HepG2 (cell line): ENCODE results near the gene MCAM. TPM values are rescaled to one million over a fixed set of nuclear protein-coding genes. Genes with fewer than 3 reads are reported as not detected.

ENCODE experiments used
- AGO1 ChIP-seq: fragments of 200-400 bp; formaldehyde crosslinking; IDR thresholded peaks from 2 replicates; pipeline ENCODE4 v1.6.1; 2017; ENCODE audit warnings: mild to moderate bottlenecking, low read depth, low read length, moderate library complexity; ENCODE audit not compliant: poor library complexity, severe bottlenecking
- BRD4 ChIP-seq: sonication (generic); formaldehyde crosslinking; IDR thresholded peaks from 2 replicates; pipeline ENCODE4 v1.4.0; 2020; ENCODE audit warnings: missing genetic modification reagents
- CREB3 ChIP-seq: sonication (generic); formaldehyde crosslinking; IDR thresholded peaks from 2 replicates; pipeline ENCODE4 v1.5.0; 2020; ENCODE audit warnings: missing genetic modification reagents
- CREM ChIP-seq, 2 experiments: sonication (generic) in 1 of 2; formaldehyde crosslinking in 1 of 2; IDR thresholded peaks; 2 replicates each; pipeline versions ENCODE4 v1.4.0 to v1.6.1; 2016 to 2020; ENCODE audit warnings: antibody characterized with exemption in 1 of 2, mild to moderate bottlenecking in 1 of 2, missing genetic modification reagents in 1 of 2
- HOXA7 ChIP-seq: sonication (generic); formaldehyde crosslinking; IDR thresholded peaks from 2 replicates; pipeline ENCODE4 v1.8.1; 2022; ENCODE audit warnings: mild to moderate bottlenecking, missing genetic modification reagents, moderate library complexity
- ISX ChIP-seq: sonication (generic); formaldehyde crosslinking; conservative IDR thresholded peaks from 2 replicates; pipeline ENCODE4 v1.5.0; 2020; ENCODE audit warnings: missing genetic modification reagents
- MTERF4 ChIP-seq: sonication (generic); formaldehyde crosslinking; IDR thresholded peaks from 2 replicates; pipeline ENCODE4 v1.8.0; 2023; ENCODE audit warnings: mild to moderate bottlenecking, missing genetic modification reagents
- MXD4 ChIP-seq: IDR thresholded peaks from 2 replicates; pipeline ENCODE4 v1.6.1; 2016; ENCODE audit warnings: mild to moderate bottlenecking, missing biosample characterization, missing genetic modification reagents
- SAP130 ChIP-seq: IDR thresholded peaks from 2 replicates; pipeline ENCODE4 v1.6.1; 2016; ENCODE audit warnings: low read depth
- STAT5B ChIP-seq: sonication (generic); formaldehyde crosslinking; IDR thresholded peaks from 2 replicates; pipeline ENCODE4 v1.4.0; 2020; ENCODE audit warnings: missing genetic modification reagents
- ZBTB25 ChIP-seq: IDR thresholded peaks from 2 replicates; pipeline ENCODE4 v1.6.1; 2018; ENCODE audit warnings: missing genetic modification reagents
- ZC3H13 ChIP-seq: sonication (generic); formaldehyde crosslinking; IDR thresholded peaks from 2 replicates; pipeline ENCODE4 v1.8.1; 2023; ENCODE audit warnings: mild to moderate bottlenecking, missing genetic modification reagents, moderate library complexity
- ZNF160 ChIP-seq: sonication (generic); formaldehyde crosslinking; IDR thresholded peaks from 2 replicates; pipeline ENCODE4 v1.8.0; 2022; ENCODE audit warnings: mild to moderate bottlenecking, inconsistent platforms, missing genetic modification reagents
- ZNF580 ChIP-seq: IDR thresholded peaks from 2 replicates; pipeline ENCODE4 v1.6.1; 2016; ENCODE audit warnings: low read depth, borderline replicate concordance
- polyA plus RNA-seq, 8 experiments: library from polyadenylated mRNA; depleted of rRNA in 3 of 8; stranded (reverse) in 7 of 8; unstranded in 1 of 8; fragments of >200 nt; fragmentation: Illumina TruSeq in 4 of 8; extraction: Trizol in 4 of 8; gene quantifications; 2 replicates each; pipeline versions ENCODE4 v1.2.1 to v1.2.3, GENCODE V29; 2011 to 2016; ENCODE audit warnings: low read depth in 4 of 8, missing spikeins in 1 of 8, mixed read lengths in 1 of 8; ENCODE audit not compliant: insufficient read depth in 1 of 8
- total RNA-seq, 5 experiments: library from RNA; depleted of rRNA; stranded (reverse); fragments of >200 nt; fragmentation: Illumina TruSeq; extraction: Trizol; gene quantifications; 2 replicates each; pipeline ENCODE4 v1.2.3, GENCODE V29; 2016; ENCODE audit warnings: low read depth in 1 of 5
- TF ChIP-seq, protein P1 (sequence below): sonication (generic); formaldehyde crosslinking; conservative IDR thresholded peaks from 2 replicates; pipeline ENCODE4 v1.4.0; 2020; ENCODE audit warnings: missing genetic modification reagents
- TF ChIP-seq, protein P2 (sequence below): sonication (generic); formaldehyde crosslinking; IDR thresholded peaks from 2 replicates; pipeline ENCODE4 v1.4.0; 2020; ENCODE audit warnings: mild to moderate bottlenecking, missing genetic modification reagents
- TF ChIP-seq, protein P3 (sequence below): conservative IDR thresholded peaks from 2 replicates; pipeline ENCODE4 v1.6.1; 2018; ENCODE audit warnings: missing genetic modification reagents

MCAM gene
- total and polyA plus RNA-seq, 2 of the 13 experiments (the other 11 are each of a cell fraction or from before 2014, with no cell fraction given) = 12.1 to 15.2 TPM

- TF ChIP-seq BRD4 (CRISPR knock-in tag) = no peak
- TF ChIP-seq, protein P1, sequence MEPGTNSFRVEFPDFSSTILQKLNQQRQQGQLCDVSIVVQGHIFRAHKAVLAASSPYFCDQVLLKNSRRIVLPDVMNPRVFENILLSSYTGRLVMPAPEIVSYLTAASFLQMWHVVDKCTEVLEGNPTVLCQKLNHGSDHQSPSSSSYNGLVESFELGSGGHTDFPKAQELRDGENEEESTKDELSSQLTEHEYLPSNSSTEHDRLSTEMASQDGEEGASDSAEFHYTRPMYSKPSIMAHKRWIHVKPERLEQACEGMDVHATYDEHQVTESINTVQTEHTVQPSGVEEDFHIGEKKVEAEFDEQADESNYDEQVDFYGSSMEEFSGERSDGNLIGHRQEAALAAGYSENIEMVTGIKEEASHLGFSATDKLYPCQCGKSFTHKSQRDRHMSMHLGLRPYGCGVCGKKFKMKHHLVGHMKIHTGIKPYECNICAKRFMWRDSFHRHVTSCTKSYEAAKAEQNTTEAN (CRISPR knock-in tag) = 0 out of 2 replicates have a peak, but pooled peaks have one; percentile 36
- TF ChIP-seq, protein P2, sequence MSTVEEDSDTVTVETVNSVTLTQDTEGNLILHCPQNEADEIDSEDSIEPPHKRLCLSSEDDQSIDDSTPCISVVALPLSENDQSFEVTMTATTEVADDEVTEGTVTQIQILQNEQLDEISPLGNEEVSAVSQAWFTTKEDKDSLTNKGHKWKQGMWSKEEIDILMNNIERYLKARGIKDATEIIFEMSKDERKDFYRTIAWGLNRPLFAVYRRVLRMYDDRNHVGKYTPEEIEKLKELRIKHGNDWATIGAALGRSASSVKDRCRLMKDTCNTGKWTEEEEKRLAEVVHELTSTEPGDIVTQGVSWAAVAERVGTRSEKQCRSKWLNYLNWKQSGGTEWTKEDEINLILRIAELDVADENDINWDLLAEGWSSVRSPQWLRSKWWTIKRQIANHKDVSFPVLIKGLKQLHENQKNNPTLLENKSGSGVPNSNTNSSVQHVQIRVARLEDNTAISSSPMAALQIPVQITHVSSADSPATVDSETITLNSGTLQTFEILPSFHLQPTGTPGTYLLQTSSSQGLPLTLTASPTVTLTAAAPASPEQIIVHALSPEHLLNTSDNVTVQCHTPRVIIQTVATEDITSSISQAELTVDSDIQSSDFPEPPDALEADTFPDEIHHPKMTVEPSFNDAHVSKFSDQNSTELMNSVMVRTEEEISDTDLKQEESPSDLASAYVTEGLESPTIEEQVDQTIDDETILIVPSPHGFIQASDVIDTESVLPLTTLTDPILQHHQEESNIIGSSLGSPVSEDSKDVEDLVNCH (CRISPR knock-in tag) = no peak
- TF ChIP-seq AGO1 = peak; percentile 70
- TF ChIP-seq MTERF4 (CRISPR knock-in tag) = 0 out of 2 replicates have a peak, but pooled peaks have one; percentile 44
- TF ChIP-seq SAP130 (CRISPR knock-in tag) = peak; percentile 49; the same call in 1 of the 2 replicates
- peak; percentile 15; the same call in 1 of the 2 replicates for TF ChIP-seq ZBTB25 (CRISPR knock-in tag)
- TF ChIP-seq MXD4 (CRISPR knock-in tag) = peak; percentile 35; the same call in 1 of the 2 replicates
- no peak for TF ChIP-seq STAT5B
- no peak for TF ChIP-seq CREM (IDR thresholded peaks at IDR 0.05)
- TF ChIP-seq CREM (CRISPR knock-in tag; IDR thresholded peaks at IDR 0.05) = no peak
- peak; percentile 18; the same call in 1 of the 2 replicates for TF ChIP-seq ZC3H13 (CRISPR knock-in tag)
- TF ChIP-seq ZNF580 (CRISPR knock-in tag) = 0 out of 2 replicates have a peak, but pooled peaks have one; percentile 44
- TF ChIP-seq, protein P3, sequence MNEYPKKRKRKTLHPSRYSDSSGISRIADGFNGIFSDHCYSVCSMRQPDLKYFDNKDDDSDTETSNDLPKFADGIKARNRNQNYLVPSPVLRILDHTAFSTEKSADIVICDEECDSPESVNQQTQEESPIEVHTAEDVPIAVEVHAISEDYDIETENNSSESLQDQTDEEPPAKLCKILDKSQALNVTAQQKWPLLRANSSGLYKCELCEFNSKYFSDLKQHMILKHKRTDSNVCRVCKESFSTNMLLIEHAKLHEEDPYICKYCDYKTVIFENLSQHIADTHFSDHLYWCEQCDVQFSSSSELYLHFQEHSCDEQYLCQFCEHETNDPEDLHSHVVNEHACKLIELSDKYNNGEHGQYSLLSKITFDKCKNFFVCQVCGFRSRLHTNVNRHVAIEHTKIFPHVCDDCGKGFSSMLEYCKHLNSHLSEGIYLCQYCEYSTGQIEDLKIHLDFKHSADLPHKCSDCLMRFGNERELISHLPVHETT = 0 out of 2 replicates have a peak, but pooled peaks have one; percentile 33
- TF ChIP-seq ZNF160 = 0 out of 2 replicates have a peak, but pooled peaks have one; percentile 19
- 0 out of 2 replicates have a peak, but pooled peaks have one; percentile 40 for TF ChIP-seq CREB3
- no peak for TF ChIP-seq HOXA7 (CRISPR knock-in tag)
- no peak for TF ChIP-seq ISX (CRISPR knock-in tag)
Observed at GRCh38 chr11:119339589-119340334, 22.8 kb upstream of the MCAM start (continued).
